HCEC 1CT (cell line): Measurements from ENCODE around the gene SLC38A10.
A peak's percentile ranks its signal among the peaks of the same experiment; 100 is the strongest.

ENCODE experiments used
- DNase-seq: peaks from one replicate; pipeline ENCODE4 v3.0.0-alpha.2; 2017

SLC38A10 gene

DNA sequence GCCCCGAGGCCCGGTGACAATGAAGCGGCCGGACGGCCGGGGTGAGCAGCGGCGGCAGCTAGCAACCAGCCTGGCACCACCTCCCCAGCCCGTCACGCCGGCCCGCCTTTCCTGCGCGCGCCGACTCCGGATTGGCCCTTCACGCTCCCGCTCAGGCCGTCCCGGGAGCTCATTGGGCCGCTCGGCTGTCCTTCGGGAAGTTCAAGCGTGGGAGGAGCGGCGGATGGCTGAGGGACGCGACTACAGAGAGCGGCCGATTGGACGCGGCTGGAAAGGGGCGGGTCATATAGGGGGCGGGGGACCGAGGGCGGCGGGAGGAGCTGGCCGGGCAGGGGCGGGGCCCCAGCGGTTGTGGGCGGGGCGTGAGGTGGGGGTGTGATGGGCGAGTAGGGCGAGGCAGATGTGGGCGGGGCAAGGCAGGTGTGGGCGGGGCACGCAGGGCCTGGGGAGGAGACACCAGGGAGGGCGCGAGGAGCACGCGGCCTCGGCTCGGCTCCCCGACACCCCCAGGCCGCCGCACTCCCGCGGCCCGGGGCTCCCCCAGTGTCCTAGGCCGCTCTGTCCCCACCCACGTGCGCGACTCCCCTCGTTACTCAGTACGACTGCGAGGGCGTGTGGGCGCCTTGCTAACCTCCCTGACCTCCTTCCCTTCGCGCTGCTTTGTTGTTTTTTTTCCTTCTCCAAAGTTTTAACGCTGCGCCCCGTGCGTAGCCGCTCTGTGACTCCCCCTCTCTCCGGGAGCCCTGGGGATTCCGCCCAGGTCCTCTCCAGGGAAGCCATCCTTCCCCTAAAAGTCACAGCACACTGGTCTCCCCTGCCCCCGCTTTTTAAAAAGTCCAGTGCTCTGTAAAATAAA is 72.0 kb downstream of the SLC38A10 start, which contains the start of gene CEP131:
CEP131 (minus strand) TSS at position 60 of the 856 bp plus-strand sequence. CDS start 2,909 bp downstream, outside the sequence.
- DNase-seq, result peak; percentile 98

DNA sequence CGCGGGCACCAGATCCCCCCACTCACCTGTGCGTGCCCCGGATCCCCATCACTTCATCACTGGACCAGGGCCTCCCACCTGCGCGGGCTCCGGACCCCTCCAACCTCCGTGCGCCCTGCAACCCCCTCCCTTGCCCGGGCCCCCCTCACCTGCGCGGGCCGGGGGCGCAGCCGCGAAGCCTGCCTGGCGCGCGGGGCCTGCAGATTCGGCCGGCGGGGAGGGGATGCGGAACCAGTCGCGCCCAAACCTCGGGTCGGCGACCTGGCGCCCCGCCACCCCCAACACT is 72.5 kb downstream of the SLC38A10 start:
- DNase-seq, result no peak

DNA sequence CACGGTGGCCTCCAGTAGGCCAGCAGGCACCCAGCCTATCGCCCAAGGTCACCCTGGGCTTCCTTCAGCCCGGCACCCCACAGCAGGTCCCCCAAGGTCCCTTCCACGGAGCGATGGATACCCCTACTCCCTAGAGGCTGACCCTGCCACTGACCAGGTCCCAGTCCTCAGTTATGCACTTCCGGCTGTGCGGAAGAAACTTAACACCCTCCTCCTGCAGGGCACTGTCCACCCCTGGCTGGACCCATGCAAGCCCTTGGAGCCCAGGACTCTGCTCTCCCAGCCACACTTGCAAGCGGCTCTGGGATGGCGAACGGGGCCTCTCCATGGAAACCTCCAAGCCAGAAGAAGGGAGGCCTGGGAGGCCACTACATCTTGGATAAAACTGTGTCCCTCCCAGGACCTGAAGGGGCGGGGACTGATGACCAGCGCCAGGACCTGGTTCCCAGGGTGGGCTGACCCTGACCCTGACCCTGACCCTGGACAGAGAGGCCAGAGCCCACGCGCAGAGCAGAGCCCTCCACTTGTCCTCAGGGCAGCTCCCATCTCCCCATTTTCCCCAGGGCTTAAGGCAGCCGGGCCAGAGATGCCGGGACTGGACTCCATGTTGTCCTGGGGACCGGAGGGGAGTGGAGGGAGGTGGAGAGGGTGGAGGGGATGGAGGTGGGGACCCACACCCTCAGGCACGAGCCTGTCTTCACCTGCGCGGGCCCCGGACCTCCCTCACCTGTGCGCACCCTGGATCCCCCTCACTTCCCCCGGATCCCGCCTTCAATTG is 73.1 kb downstream of the SLC38A10 start:
- DNase-seq, result no peak

DNA sequence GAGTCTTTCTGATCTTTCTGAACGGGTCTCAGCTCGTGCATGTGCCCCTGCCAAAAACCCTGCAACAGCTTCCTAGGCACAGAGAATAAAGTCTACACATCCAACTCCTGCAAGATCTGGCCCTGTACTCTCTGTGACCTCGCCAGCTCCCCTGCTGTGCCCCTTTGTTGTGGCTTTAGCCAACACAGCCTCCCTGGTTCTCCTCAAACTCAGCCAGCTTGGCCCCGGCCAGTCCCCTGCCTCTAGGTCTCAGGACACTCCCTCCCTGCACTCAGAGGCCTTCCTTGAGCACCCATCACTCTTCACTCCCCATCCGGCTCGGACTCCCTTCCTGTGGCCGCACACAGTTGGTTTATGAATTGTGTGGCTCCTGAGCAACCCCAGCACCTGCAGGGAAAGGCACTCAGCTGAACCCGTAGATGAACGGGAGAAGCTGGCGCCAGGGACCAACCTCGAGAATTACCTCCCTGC is 73.7 kb downstream of the SLC38A10 start:
- DNase-seq, result no peak

DNA sequence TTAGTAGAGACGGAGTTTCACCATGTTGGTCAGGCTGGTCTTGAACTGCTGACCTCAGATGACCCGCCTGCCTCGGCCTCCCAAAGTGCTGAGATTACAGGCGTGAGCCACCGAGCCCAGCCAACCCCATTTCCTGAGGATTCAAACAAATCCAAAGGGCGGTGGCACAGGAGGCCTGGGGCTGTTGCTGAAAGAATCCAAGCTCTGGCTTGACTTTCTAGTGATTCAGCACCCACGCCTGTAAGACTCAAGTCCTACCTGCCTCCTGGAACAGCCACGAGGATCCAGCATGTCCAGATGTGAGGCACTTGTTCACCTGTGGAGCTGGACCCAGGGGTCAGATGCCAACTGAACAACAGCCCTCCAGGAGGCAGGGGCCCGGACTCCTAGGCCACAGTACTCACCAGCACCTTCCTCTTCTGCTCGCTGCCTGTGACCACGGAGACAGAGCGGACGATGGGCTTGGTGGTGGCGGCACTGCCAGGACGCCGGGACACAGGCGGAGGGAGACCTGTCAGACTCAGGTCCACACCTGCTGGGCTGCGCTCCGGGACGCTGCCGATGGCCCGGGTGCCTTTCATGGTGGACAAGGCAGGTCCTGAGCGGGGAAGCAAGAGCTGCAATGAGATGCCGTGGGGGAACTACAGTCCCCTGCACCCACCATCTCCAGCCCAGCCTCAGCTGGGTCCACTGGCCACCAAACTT is 75.5 kb downstream of the SLC38A10 start:
- DNase-seq, result no peak

DNA sequence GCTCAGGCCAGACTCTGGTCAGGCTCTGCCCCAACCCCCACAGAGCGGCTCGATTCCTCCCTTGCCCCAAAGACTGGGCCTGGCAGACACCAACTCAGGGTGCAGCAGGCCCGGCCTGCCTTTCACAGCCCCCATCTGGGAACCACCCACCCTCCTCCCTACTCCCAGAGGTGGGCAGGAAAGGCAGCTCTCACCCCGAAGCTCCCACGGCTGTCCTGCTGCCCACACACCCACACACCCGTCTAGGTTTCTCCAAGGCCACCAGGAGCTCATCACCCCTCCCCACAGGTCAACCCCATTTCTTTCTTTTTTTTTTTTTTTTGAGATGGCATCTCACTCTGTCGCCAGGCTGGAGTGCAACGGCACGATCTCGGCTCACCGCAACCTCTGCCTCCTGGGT is 76.1 kb downstream of the SLC38A10 start:
- no peak for DNase-seq

DNA sequence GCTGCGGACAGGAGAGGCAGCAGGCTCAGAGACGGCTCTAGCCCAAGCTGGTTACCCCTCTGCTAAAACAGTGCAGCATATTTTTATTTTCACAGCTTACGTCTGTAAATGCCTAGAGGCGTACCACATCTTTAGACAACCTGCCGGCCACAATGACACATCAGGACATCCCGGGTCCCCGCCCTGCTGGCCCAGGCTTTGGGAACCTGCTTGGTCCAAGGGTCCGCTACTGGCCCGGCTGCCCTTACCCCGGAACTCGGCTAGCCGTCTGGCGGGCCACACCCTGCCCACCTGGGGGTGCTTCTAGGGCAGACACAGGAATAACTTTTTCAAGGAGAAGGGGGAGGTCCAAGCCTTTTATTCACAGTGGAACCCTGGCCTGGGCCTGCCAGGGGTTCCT is 76.6 kb downstream of the SLC38A10 start:
- no peak for DNase-seq

DNA sequence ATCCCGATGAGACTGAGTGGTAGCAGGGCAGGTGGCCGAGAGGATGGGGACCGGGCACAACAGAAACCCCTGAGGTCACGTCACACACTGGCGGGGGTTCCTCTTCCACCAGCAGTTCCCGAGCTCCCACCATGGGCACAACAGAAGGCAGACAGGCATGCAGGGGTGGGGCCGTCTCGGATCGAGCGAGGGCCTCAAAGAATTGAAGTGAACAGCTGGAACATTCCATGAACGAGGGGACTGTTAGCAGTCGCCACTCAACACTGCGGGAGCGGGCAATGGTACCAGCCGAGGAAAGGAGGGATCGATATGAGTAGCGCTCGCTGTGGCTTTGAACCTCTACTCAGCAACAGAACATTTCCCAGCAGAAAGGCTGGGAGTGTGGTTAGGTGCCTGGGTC is 77.6 kb downstream of the SLC38A10 start:
- no peak for DNase-seq

DNA sequence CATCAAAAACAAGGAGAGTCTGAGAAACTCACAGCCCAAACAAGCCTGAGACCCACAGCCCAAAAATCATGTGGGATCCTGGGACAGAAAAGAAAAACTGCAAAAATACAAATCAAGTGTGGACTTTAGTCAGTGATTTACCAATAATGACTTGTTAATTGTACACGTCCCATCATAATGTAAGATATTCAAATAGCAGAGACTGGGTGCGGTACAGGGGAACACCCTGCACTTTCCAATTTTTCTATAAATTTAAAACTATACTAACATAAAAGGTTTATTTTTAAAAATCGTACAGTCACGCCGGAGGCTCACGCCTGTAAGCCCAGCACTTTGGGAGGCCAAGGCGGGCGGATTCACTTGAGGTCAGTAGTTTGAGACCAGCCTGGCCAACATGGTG is 81.1 kb downstream of the SLC38A10 start:
- DNase-seq, result no peak

DNA sequence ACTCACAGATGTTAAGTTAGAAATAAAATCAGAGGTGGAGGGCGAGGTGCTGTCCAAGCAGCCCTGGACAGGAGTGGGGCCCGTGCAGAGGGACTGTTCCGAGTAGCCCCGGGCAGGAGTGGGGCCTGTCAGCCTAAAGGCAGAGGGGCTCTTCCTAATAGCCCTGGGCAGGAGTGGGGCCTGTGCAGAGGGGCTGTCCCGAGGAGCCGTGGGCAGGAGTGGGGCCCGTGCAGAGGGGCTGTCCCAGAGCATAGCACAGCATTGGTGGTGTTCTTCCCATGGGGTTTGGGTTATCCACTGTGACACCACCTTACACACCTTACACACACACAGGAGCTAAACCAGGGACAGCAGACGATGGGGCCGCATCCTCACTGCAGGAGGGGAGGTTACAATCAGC is 82.7 kb downstream of the SLC38A10 start:
- no peak for DNase-seq

DNA sequence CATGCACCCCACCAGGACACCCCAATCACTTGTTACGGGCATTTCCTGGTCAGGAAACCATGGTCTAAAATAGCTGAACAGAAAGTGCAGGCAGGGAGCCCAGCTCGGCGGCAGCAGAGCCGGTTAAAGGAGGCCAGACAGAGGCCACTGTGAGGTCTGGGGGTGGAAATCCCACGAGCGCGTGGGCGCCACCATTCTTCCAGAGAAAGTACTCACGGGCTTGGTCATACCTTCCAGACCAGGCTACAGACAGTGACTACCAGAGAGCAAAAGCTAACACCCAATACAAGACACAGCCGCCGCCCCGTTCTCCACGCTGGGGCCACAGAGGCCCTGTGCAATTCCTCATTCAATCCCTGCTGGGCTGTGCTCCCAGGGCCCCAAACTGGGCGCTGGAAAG is 84.2 kb downstream of the SLC38A10 start:
- DNase-seq, result no peak

DNA sequence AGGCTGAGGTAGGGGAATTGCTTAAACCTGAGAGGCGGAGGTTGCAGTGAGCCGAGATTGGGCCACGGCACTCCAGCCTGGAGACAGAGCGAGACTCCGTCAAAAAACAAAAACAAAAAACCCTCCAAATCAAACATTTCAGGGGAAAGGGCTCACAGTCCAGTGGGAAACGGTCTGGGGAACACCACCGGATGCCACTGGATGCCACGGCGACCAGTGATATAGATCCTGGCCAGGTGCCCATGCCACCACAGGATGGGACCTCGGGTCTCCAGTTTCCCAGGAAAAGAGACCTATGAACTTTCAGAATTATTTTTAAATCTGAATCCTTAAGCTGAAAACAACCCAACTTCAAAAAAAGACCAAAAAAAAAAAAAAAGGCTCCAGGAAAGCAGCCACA is 84.6 kb downstream of the SLC38A10 start:
- no peak for DNase-seq

DNA sequence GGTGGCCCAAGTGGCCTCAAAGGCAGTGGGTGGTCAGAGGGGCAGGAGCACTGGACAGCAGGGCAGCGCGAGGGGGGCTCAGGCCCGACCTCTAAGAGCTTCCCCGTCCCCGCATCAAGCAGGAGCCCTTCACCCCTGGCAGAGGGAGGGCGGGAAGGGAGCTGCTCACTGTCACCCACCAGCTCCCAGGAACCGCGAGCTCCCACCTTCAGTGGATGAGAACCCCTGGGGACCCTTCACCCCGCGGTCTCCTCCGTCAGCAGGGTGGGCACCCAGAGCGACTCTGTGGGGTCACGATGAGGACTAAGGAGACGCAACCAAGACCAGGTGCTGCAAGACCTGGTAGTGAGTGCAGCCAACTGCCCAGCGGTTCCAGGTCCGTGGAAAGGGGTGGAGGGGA is 86.0 kb downstream of the SLC38A10 start:
- no peak for DNase-seq

DNA sequence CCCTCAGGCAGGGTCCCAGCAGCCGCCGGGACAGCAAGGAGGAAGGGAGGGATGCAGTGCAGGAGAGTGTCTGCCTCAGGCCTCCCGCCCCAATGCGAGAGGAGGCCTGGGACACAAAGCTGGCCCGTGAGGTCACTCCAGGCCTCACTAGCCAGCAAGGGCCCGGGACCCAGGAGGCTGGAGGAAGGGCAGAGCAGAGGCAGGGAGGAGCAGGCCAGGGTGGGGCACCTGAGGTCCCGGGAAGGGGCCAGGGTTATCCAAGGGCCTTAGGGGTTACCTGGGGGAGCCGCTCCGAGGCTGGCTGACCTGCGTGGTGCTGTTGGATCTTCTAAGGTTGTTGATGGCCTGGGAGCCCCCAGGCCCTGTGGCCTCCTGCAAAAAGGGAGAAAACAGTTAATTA is 86.5 kb downstream of the SLC38A10 start:
- no peak for DNase-seq

DNA sequence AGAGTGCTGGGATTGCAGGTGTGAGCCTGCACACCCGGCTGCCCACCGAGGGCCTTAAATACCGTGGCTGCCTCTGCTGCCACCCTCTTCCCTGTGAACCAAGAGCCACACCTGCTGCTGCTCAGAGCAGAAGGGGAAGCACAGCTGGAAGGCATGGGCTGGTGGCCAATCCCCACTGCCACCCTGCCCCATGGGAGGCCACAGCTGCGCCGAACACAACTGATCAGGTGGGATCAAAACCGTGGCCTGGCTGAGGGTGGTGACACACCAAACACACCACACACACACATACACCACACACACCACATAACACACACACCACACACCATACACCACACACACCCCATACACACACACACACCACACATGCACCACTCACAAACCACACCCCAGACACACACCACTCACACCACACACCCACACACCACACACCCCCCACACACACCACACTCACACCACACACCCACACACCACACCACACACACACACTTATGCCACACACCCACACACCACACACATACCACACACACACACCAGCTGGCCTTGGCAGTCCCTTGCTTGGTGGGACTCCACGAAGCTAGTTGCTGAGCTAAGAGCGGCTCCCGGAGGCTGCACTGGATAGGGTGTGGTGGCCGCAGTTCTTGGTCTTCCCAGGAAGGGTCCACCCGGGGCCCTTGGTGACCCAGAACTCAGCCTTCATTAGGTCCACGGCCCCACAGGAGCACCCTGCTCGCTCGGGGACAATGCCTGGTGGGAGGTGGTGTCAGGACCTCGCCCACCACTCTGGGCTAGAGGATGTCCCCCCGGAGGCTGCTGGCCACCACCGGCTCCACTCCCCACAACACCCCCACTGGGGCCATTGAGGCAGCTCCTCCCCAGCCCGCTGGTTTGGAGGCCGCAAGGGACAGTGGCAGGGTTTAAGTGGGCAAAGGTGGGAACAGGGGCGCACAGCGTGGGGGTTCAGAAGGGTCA is 87.2 kb downstream of the SLC38A10 start:
- DNase-seq, result no peak

DNA sequence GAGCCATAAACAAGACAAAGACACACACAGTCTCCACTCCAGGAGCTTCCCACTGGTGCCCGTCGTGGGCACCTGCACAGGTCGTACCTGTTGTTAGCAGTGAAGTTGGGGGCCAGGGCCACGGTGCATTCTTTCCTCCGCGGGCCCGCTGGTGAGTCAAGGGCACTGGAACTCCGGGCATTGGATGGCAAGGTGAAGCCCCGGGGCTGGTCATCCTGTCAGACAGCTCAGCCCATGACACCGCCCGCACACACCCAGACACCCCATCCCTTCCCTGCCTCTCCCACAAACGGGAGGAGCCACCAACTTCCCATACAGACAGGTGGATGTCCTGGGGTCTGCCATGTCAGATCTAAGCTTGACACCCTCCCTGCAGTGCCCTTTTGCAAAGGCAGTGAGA is 88.5 kb downstream of the SLC38A10 start:
- no peak for DNase-seq

DNA sequence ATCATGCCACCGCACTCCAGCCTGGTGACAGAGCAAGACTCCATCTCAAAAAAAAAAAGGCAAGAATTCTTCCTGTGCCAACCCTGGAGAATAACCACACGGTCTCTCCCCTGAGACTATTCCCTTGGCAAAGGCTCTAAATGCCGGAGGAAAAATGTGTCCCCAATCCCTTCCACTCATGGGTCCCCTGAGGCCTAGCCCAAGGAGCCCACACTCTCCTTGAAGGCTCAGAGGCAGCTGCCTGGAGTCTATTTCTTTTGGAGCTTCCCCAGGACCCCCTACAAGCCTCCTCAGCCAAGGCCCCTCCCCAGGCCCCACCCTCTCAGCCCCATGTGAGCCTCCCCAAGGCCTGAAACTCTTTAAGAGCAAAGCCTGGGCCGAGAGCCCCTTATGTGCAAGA is 88.9 kb downstream of the SLC38A10 start:
- DNase-seq, result no peak

DNA sequence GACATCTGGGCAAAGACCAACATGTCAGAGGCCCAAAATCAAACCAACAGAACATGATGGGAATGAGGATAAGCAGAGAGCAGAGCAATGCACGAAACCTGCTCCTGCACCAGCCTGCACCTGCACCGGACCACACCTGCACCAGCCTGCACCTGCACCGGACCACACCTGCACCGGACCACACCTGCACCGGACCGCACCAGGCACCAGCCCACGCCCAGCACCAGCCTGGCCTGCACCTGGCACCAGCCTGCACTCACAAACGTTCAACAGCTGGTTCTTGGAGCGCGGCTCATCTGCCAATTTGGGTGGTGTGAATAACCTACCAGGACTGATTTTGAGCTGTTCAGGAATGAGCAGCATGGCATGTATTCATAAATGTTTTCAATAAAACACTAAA is 90.5 kb downstream of the SLC38A10 start:
- DNase-seq, result no peak

DNA sequence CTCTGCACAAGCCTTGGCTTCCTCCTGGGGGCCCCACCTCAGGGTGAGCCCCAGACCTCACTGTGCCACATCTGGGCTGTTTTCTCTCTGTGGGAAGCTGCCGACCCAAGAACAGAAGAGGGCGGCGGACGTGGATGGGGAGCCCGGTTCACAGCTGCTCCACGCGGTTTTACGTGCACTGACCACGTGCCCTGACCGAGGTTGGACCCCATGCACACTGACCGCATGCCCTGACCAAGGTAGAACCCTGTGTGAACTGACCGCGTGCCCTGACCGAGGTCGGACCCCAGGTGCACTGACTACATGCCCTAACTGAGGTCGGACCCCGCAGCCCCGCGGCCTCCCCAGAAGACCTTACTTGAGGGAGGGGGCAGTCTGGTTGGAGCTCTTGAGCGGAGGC is 92.0 kb downstream of the SLC38A10 start:
- no peak for DNase-seq

DNA sequence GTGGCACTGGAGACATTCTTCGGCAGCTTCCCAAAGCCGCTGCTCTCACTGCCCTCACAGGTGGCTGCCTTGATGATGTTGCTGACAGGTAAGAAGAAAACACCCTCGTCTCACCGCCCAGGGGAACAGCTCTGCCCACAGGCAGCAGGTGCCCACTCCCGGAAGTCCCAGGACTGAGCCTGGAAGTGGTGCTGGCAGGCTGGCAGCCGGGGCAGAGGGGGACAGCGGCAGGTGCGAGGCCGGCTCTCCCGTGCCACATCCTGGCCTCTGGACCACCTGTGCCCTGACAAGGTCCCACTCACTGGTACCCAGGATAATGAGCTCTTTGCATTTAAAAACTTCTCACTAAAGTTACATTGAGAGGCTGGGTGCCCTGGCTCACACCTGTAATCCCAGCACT is 92.8 kb downstream of the SLC38A10 start:
- no peak for DNase-seq

DNA sequence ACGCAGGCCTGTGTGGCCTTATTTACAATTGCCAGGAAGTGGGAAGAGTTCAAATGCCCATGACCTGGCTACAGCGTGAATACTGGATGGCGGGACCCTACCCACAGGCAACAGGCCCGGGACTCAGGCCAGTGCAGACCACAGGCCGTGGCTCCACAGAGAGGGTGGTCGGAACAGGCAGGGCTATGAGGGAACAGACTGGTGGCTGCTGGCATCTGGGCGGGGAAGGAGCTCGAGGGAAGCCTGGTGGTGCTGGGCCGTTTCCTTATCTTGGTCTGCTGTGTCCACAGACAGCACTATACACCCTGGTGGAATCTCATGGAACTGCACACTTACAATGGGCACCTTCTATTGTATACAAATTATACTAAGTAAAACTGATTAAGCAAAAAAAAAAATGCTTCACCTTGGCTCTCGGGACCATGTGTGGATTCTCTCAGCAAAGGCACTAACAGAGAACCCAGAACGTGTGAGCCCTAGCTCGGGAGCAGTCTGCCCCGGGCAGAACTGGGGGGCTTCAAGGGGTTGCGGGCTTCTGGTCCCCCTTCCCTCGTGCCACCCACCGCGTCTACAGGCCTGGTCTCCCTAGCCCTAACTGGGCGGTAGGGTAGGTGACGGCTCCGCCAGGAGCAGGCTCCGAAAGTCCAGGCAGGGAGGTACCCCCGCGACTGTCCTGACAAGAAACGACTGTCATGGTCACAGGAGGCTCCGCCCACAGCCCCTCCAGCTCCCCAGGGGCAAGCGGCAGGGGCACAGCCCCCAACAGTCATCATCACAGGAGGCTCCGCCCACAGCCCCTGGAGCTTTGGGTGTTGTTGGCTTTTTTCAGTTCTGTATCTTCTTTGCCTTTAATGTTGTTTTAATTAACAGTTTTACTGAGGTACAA is 94.2 kb downstream of the SLC38A10 start:
- DNase-seq, result peak; percentile 56
